Central memory CD8-positive, alpha-beta T cell (primary cell): ENCODE data around the gene ARMH1.

Source experiments
- ATAC-seq: fragments of 150-1000 bp; cut with Tn5 transposase; replicated peaks from 2 replicates; pipeline ENCODE4 v1.10.0; 2022; ENCODE audit warnings: mild to moderate bottlenecking, moderate FRiP score, moderate number of reproducible peaks; ENCODE audit not compliant: poor library complexity, severe bottlenecking; ENCODE audit errors: extremely low read depth
- DNase-seq, 2 donors: peaks; one replicate each; pipeline ENCODE4 v3.0.0; 2021; ENCODE audit warnings: low spot score in 2 of 2
- H3K27ac Mint-ChIP-seq: one replicate; pipeline ENCODE4 v1.8.0; 2022; ENCODE audit warnings: low read depth, mild to moderate bottlenecking, moderate library complexity, mixed read lengths
- H3K27me3 Mint-ChIP-seq: one replicate; pipeline ENCODE4 v1.8.0; 2022; ENCODE audit warnings: mixed read lengths
- H3K36me3 Mint-ChIP-seq: one replicate; pipeline ENCODE4 v1.8.0; 2022; ENCODE audit warnings: mild to moderate bottlenecking, moderate library complexity, mixed read lengths; ENCODE audit not compliant: insufficient read depth
- H3K4me1 Mint-ChIP-seq: one replicate; pipeline ENCODE4 v1.8.0; 2022; ENCODE audit warnings: mixed read lengths
- H3K4me3 Mint-ChIP-seq: one replicate; pipeline ENCODE4 v1.8.0; 2022; ENCODE audit warnings: mild to moderate bottlenecking, moderate library complexity, mixed read lengths
- H3K9me3 Mint-ChIP-seq: one replicate; pipeline ENCODE4 v1.8.0; 2022; ENCODE audit warnings: mixed read lengths

ARMH1 gene

GRCh38 chr1:44717156-44717555 is 42.6 kb downstream of the ARMH1 start:
- DNase-seq (no peak), ATAC-seq (no peak)
- H3K27ac Mint-ChIP-seq = peak overlapping the region; percentile 52
- H3K36me3 Mint-ChIP-seq = peaks cover 12% of the 10 kb centered on the region
- no peaks in the 10 kb centered on the region for H3K27me3 Mint-ChIP-seq
- H3K4me1 Mint-ChIP-seq = peaks cover 63% of the 10 kb centered on the region
- H3K9me3 Mint-ChIP-seq = no peaks in the 10 kb centered on the region
- H3K4me3 Mint-ChIP-seq = no peak overlapping the region

GRCh38 chr1:44717653-44718052 is 43.1 kb downstream of the ARMH1 start:
- no peak overlapping the region for H3K4me3 Mint-ChIP-seq

DNA sequence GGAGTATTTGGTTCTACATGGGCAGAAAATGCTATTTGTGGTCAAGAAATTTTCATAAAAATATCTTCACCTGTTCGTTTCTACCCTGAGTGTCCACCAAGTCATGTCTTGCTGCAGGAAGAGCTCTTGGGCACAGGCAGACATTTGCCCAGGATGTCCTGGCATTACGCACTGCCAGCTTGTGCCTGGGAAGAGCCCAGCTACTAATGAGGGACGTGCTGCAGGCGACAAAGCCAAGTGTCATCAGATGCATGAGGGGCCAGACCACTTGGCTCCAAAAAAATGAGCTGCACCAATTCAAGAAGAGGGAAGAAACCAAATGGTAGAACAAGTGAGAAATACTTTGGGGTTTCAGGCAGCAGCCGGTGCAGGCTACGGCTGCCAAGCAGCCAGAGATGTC is 43.6 kb downstream of the ARMH1 start:
- no peak for ATAC-seq
- peaks cover 68% of the 10 kb centered on the region for H3K4me1 Mint-ChIP-seq
- no peaks in the 10 kb centered on the region for H3K27me3 Mint-ChIP-seq
- no peak overlapping the region for H3K4me3 Mint-ChIP-seq
- H3K36me3 Mint-ChIP-seq = peaks cover 14% of the 10 kb centered on the region
- H3K9me3 Mint-ChIP-seq = no peaks in the 10 kb centered on the region
- no peak for DNase-seq
- H3K27ac Mint-ChIP-seq = no peak overlapping the region

More at GRCh38 chr1:44717653-44718052, 43.1 kb downstream of the ARMH1 start:
- H3K4me1 Mint-ChIP-seq = peaks cover 64% of the 10 kb centered on the region
- ATAC-seq = no peak
- H3K36me3 Mint-ChIP-seq = peaks cover 12% of the 10 kb centered on the region
- H3K27ac Mint-ChIP-seq = peak overlapping the region; percentile 52
- no peaks in the 10 kb centered on the region for H3K27me3 Mint-ChIP-seq
- no peak for DNase-seq
- no peaks in the 10 kb centered on the region for H3K9me3 Mint-ChIP-seq

- no peak overlapping the region for H3K27ac Mint-ChIP-seq
- H3K36me3 Mint-ChIP-seq = peaks cover 15% of the 10 kb centered on the region
- ATAC-seq (no peak), DNase-seq (no peak)
- H3K4me1 Mint-ChIP-seq = peaks cover 77% of the 10 kb centered on the region
- H3K9me3 Mint-ChIP-seq = no peaks in the 10 kb centered on the region
- no peaks in the 10 kb centered on the region for H3K27me3 Mint-ChIP-seq
- no peak overlapping the region for H3K4me3 Mint-ChIP-seq
Measured at GRCh38 chr1:44719318-44719717, 44.8 kb downstream of the ARMH1 start.

DNA sequence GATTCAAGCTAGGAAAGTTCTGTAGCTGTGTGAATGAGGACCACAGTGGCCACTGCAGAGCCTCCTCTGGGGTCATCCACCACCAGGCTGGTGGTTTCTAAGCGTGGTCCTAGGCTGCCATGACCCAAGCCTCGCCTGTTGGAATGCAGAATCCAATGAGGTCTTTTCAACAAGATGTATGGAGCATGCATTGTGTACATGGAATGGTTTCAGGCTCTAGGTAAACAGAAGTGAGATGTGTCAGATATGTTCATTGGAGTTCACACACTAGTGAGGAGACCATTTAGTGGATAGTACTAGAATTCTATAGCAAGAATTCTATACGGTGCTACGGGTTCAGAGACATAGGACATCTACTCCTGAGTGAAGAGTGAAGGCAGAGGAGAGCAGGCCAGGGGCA is 45.8 kb downstream of the ARMH1 start:
- no peaks in the 10 kb centered on the region for H3K27me3 Mint-ChIP-seq
- H3K4me3 Mint-ChIP-seq = peak overlapping the region; percentile 48
- no peaks in the 10 kb centered on the region for H3K9me3 Mint-ChIP-seq
- peaks cover 77% of the 10 kb centered on the region for H3K4me1 Mint-ChIP-seq
- H3K27ac Mint-ChIP-seq = peak overlapping the region; percentile 98
- no peak for DNase-seq
- no peak for ATAC-seq
- H3K36me3 Mint-ChIP-seq = peaks cover 18% of the 10 kb centered on the region

DNA sequence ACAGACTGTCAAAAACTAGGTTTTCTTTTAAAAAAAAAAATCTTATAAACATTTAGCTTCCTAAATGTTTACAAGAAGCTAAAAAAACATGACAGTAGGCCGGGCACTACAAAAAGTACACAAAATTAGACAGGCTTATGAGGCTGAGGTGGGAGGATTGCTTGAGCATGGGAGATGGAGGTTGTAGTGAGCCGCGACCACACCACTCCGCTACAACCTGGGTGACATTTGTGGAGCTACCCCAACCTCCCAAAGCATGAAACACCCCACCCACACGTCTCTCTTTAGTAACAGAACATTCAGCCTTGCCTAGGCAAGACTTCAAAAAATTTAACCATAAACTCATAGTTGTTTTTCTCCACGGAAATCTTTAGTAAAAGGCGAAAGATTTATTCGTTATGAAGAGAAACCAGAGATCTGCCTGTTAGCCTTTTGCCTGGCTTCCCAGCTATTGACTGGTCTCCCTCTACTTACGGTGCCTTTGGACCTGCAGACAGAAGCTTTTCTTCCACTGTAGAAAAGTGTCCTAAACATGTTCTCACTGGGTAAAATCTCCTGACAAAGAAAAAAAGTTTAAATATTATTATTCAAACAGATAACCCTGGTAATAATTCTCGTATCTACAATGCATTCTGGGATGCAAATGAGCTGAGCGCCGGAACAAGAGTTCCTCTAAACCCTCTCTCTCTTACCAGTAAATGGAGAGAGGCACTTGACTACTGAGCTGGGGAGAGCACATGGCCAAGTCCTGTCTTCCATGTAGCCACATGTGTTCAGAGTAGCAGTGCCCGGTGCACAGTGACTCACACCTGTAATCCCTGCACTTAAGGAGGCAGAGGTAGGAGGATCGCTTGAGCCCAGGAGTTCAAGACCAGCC is 47.2 kb downstream of the ARMH1 start:
- Mint-ChIP-seq H3K4me1 (peaks cover 63% of the 10 kb centered on the region), H3K27ac (peak overlapping the region; percentile 98), H3K27me3 (no peaks in the 10 kb centered on the region), H3K4me3 (peak overlapping the region; percentile 48), H3K36me3 (peaks cover 18% of the 10 kb centered on the region), H3K9me3 (no peaks in the 10 kb centered on the region)
- DNase-seq (peak; percentile 42 to 73), ATAC-seq (peak; percentile 94)

- Mint-ChIP-seq H3K4me3 (peak overlapping the region; percentile 62), H3K27ac (peak overlapping the region; percentile 12), H3K36me3 (peaks cover 18% of the 10 kb centered on the region), H3K9me3 (no peaks in the 10 kb centered on the region), H3K27me3 (no peaks in the 10 kb centered on the region), H3K4me1 (peaks cover 58% of the 10 kb centered on the region)
- DNase-seq (no peak), ATAC-seq (no peak)
Measured at GRCh38 chr1:44723064-44723463, 48.5 kb downstream of the ARMH1 start.

DNA sequence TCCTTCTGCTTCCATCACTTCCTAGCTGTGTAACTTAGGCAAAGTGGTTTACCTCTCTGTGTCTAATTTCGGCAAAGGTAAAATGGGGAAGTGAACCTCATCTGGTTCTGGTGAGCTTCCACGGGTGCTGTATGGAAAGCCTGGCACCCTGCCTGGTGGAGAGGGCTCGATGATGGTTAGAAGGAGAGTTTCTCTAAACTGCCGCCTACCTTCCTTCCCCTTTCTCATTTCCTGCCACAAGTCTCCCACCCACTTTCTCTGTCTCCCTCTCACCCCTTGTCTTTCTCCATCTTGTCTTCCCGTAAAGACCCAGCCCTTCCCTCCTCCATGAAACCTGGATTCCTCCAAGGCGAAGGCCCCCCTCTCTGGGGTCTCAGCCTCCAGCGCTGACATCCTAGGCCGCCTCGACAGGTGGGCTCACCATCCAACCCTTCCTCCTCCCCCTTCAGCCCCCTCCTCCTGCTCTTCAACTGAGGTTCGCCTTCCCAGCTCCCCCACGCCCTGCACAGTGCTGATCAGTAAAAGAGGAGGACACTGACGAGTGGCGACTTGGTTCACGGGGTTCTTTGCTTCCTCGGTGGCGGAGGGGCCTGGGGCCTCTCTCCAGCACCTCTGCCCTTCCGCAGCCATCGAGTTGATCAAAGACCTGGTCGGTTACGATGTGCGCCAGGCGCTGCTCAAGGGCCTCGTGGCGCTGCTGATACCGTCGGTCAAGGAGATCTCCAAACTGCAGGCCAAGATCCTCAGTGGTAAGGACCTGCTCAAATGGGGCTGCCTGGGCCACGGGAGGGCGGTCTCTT is 49.2 kb downstream of the ARMH1 start:
- Mint-ChIP-seq H3K27me3 (no peaks in the 10 kb centered on the region), H3K27ac (peak overlapping the region; percentile 12), H3K4me3 (peak overlapping the region; percentile 62), H3K4me1 (peaks cover 57% of the 10 kb centered on the region), H3K36me3 (peaks cover 18% of the 10 kb centered on the region), H3K9me3 (no peaks in the 10 kb centered on the region)
- DNase-seq = no peak
- no peak for ATAC-seq

GRCh38 chr1:44724296-44724954 is 49.9 kb downstream of the ARMH1 start:
- ATAC-seq (no peak), DNase-seq (no peak)
- Mint-ChIP-seq H3K4me3 (peak overlapping the region; percentile 46), H3K36me3 (peaks cover 18% of the 10 kb centered on the region), H3K27me3 (no peaks in the 10 kb centered on the region), H3K27ac (no peak overlapping the region), H3K4me1 (peaks cover 57% of the 10 kb centered on the region), H3K9me3 (no peaks in the 10 kb centered on the region)

DNA sequence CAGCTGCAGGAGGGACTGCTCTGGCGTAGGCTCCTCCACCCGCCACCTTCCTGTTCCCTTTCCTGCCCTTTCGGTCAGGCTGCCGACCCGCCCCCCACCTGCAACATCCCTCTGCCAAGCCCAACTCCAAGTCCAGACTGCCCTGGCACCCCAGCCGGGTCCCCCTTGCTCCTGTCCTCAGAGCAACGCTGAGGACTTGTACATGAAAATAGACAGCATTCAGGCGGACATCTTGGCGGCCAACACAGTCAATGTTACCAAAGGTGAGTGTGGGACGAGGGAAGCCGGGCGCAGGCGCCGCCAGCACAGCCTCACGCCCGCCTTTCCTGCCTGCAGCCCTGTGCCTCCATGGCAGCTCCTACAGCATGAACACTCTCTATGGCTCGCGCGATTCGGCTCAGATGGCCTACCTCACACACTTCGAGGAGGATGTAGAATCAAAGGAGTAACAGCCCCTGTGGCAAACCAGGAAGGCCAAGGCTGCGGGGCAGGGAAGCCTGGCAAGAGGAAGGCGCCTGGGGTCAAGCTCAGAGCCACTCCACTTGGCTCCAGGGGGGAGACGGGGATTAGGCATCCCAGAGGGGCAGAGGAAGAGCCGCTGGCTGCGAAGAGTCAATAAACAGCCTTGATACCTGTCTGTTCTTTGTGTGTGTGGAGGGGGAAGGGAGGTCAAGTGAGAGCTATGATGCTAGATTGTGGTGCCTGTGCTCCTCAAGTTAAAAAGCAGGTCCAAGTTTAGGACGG is 50.6 kb downstream of the ARMH1 start:
- ATAC-seq = no peak
- Mint-ChIP-seq H3K4me3 (peak overlapping the region; percentile 46), H3K4me1 (peaks cover 55% of the 10 kb centered on the region), H3K36me3 (peaks cover 18% of the 10 kb centered on the region), H3K9me3 (no peaks in the 10 kb centered on the region), H3K27ac (no peak overlapping the region), H3K27me3 (no peaks in the 10 kb centered on the region)
- no peak for DNase-seq

DNA sequence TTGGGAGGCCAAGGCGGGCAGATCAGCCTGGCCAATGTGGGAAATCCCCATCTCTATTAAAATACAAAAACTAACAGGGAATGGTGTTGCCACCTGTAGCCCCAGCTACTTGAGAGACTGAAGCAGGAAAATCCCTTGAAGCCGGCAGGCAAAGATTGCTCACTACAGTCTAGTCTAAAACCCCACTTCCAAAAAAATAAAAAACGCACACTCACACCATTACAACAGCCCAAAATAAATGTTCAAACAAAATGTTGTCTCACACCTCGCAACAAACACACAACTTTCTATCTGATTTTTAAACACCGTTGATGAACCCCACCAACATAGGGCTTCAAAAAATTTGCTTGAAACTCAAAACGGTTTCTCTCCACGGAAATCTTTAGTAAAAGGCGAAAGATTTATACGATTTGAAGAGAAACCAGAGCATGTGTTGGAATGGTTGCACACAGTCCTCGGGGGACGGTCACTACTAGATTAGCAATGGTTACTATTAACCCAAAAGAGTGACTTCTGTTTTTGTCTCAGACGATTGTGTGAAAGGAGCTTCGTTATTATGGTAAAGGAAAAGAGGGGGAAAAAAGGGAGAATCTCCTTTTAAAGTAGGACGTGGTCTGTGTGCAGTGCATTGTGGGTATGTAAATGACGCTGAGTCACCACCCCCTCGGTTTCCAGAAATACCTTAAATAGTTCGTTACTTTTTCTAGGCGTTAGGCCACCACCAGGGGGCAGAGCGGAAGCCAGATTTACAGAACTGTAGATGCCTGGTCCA is 56.4 kb downstream of the ARMH1 start, which contains the start of gene RNU5D-1:
Gene RNU5D-1 (minus strand): TSS at position 430 of the 772 bp plus-strand sequence.
- ATAC-seq (peak; percentile 84), DNase-seq (peak; percentile 89)
- Mint-ChIP-seq H3K9me3 (no peaks in the 10 kb centered on the region), H3K27ac (peak within 1 kb of the TSS; percentile 100), H3K36me3 (peaks cover 10% of the 10 kb centered on the region), H3K27me3 (no peaks in the 10 kb centered on the region), H3K4me1 (peaks cover 22% of the 10 kb centered on the region), H3K4me3 (peak within 1 kb of the TSS; percentile 71)
